ENCODE data around the gene GOLGA8R.
"Not testable (repeated sequence)": the region's sequence is repeated elsewhere in the genome, so short reads cannot be mapped to it uniquely, and the experiment has no call there.

The GOLGA8R gene, protein sequence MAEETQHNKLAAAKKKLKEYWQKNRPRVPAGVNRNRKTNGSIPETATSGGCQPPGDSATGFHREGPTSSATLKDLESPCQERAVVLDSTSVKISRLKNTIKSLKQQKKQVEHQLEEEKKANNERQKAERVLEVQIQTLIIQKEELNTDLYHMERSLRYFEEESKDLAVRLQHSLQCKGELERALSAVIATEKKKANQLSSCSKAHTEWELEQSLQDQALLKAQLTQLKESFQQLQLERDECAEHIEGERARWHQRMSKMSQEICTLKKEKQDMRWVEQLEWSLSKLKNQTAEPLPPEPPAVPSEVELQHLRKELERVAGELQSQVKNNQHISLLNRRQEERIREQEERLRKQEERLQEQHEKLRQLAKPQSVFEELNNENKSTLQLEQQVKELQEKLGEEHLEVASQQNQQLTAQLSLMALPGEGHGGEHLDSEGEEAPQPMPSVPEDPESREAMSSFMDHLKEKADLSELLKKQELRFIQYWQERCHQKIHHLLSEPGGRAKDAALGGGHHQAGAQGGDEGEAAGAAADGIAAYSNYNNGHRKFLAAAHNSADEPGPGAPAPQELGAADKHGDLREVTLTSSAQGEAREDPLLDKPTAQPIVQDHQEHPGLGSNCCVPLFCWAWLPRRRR

DNA sequence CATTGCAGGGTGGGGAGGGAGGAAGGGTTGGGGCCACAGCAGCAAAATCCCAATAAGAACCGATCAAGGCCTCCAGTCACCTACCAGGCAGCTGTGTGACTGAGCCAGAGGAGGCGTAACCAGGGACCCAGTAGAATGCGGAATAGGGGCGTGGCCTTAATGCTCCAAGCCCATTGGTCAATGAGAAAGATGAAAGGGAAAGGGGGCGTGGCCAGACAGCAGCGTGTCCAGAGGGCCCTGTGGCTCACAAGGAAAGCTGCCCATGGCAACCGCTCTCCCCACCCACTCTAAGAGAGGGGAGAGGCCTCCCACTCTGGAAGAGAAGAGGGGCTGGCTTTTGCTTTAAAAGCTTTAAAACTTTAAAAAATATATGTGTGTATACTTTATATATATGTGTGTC is at the start of gene GOLGA8R:
Gene GOLGA8R, minus strand, starts transcription at position 101 of the 400 bp plus-strand sequence. Its CDS starts 98 bp downstream, at position 3.
- DNase-seq = not testable (repeated sequence)

DNA sequence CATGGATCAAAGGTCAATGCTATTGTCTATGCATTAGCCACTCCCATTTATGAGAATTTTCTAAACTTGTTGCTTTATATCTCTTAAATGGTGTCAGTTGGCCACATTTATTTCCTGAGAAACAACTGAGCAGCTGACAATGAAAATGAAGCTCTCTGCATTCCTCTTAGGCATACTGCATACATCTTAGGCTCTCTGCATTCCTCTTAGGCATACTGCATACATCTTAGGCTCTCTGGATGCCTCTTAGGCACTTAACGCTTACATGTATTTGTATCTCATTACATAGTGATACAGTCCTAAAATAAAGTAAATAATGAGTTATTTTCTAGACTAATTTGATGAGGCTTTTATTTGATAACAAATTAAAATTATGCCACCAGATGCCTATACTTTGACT is 49.8 kb upstream of the GOLGA8R start:
- DNase-seq = not testable (repeated sequence)

DNA sequence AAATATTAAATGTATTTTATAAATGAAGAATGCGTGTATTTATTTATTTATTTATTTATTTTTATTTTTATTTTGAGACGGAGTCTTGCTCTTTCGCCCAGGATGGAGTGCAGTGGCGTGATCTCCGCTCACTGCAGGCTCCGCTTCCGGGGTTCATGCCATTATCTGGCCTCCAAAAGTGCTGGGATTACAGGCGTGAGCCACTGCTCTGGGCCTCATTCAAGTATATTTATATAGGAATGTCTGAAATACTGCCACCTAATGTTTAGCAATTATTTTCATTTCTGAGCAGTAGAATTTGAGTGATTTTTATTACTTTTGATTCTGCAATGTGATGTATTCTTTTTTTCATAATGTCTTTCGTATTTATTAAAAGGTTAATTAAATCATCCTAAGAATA is 48.1 kb upstream of the GOLGA8R start:
- DNase-seq = not testable (repeated sequence)

DNA sequence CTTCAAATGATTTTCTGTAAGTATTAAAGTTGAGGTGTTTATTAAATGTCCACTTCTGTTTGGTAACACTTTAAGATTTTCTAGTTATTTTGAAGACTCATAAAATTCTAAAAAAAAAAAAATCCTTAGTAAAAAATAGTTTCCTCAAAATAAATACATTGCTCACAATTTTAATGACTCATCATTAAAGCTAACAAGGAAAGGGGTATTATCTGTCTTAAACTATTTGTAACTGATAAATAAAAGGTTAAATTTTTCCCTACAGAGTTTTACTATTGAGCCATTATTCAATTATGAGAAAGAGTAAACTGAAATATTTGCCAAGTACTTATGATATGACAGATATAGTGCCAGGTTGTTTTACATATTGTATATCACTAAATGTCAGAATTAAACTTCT is 38.6 kb upstream of the GOLGA8R start:
- DNase-seq = not testable (repeated sequence)

DNA sequence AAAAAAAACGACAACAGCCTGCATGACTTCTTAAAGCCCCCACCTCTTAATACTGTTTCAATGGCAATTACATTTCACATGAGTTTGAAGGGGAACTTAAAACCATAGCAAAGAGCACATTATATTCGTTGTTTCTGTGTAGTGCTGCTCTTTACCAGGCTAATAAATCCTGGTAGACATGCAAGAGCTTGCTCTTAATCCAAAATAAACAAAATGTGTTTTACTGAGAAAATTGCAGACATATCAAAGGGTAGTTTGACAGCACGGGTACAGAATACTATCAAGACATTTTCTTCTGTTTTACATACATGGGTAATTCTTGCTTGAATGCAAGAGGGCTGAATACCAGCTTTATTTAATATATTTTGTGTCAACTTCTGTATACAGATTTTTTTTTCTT is 24.3 kb upstream of the GOLGA8R start:
- DNase-seq = not testable (repeated sequence)

DNA sequence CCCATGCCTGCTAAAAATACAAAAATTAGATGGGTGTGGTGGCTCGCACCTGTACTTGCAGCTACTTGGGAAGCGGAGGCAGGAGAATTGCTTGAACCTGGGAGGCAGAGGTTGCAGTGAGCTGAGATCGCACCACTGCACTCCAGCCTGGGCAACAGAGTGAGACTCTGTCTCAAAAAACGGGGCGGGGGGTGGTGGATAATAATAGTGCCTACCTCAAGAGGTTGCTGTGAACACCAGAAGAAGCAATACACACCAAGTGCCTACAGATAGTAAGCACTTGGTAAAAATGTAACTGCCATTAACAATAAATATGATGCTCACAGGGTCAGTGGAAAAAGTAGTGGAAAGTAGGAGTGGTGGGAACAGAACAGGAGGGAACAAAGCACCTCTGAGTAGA is 21.8 kb upstream of the GOLGA8R start:
- not testable (repeated sequence) for DNase-seq

DNA sequence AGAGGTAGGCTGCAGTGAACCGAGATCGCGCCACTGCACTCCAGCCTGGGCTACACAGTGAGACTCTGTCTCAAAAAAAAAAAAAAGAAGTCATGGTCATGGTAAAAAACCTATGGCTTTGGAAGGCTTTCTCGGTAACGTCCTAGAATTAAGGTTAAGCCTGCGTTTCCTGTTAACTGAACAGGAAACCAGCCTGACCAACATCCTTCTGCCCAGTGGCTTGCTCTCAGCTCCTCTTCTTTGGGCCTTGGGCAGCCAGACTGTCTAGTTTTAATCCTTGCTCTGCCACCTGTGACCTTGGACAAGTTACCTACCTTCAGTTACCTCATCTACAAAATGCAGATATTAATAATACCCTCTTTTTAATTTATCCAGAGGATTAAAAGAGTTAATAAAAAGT is 6.7 kb upstream of the GOLGA8R start:
- not testable (repeated sequence) for DNase-seq

DNA sequence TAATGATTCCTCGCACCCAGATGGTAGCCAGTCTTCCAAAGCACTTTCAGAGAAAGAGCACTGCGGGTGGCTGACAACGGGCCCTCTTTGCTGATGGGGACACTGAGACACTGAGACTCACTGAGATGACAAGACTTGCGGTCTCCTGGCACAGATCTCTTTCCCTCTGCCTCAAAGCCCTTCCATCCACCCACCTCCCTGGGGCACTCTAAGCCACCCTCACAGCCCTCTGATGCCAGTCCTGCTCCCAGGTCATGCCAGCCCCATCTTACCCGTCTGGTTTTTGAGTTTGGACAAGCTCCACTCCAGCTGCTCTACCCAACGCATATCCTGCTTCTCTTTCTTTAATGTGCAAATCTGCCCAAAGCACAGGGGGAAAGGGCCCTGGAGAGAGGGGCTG is 6.4 kb downstream of the GOLGA8R start:
- DNase-seq = not testable (repeated sequence)

DNA sequence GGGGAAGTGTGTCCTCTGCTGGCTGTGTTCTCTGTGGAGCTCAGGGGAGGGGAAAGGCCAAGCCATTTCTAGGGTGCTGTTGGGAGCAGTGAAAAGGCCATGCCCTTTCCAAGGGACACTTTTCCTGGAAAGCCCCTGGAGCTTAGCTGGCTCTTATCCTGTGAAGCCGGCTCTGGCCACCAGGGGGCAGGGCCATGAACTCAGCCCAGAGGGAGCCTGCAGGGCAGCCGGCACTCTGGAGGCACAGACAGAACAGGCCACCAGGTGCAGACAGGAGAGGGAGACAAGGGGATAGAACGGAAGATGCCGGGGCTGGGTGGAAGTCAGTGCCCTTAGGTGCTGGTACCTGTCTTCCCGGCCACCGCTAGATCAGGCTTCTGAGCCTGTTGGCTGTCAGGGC is 15.1 kb downstream of the GOLGA8R start:
- not testable (repeated sequence) for DNase-seq

DNA sequence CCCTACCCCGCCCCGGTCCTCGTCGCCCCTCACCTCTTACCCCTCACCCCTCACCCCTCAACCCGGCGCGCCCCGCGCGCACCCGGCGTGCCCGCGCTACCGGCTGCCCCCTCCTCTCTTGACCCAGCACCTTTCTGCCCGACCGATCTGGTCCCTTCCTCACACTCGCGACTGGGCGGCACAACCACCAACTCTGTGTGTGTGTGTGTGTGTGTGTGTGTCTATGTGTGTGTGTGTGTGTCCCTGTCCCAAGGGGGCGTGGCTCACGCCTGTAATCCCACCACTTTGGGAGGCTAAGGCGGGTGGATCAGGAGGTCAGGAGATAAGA is 20.4 kb downstream of the GOLGA8R start:
- DNase-seq = not testable (repeated sequence)

DNA sequence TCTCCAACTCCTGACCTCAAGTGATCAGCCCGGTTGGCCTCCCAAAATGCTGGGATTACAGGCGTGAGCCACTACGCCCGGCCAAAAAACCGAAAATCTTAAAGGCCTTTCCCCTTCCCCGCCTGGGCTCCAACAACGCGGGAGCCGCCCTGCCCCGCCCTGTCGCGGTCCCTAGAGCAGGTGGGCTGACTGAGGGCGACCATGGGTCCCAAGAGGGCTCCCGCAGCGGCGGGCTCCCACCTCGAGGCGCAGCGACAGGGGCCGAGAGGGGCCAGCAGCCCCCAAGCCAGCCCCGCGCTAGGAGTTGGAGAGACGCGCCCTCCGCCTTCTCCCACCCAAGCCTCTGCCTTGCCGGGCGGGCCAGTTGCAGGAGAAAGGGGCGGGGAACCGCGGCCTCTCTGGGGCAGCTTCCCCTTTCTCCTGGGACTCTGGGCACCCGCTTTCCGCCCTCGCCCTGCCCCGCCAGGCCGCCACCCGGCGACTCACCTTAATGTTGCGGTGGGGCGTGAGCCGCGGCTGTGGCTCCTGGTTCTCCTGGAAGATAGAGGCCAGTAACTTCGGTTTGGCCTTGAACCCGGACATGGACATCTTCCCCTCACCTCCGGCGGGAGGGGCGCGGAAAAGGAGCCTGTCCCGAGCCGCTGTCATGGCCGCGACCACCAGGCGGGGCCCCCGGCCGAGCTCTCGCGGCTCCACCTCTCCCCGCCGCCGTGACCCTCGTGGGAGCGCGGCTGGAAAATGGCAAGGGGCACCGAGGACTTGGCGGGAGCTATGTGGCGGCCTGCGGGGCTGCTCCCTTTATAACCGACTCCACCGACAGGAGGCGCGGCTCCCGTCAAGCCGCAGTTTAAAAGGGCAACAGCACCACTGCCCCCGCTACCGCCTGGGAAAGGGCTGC is 21.0 kb downstream of the GOLGA8R start, which contains the start of gene CHRFAM7A:
Gene CHRFAM7A, minus strand, starts transcription at position 775 of the 898 bp plus-strand sequence. CDS start 10,189 bp downstream, outside the sequence.
- DNase-seq = not testable (repeated sequence)

DNA sequence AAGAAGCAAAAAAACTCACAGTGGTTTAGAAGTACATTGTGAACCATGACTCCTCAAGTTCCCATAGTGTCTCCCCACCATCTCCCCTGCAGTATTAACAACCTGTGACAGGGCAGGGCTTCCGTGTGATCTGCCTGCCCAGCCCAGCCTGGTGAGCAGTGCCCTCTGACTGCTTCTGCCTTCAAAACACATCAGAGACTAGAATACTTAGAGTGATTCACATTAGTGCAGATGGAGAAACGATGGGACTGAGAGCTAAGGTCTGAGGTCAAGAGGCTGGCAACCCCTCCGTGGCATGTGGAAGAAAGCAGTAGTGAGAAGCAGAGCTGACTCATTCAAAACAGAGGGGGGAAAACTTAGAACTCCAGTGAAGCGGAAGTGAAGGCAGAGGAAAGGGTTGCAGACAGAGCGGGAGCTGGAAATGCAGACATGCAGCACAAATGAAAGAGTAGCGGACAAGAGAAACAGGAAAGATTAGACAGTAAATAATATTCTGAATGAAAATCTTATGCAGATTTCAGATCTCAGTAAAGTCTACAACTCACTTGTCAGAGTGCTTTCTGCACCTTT is 27.7 kb downstream of the GOLGA8R start:
- not testable (repeated sequence) for DNase-seq

DNA sequence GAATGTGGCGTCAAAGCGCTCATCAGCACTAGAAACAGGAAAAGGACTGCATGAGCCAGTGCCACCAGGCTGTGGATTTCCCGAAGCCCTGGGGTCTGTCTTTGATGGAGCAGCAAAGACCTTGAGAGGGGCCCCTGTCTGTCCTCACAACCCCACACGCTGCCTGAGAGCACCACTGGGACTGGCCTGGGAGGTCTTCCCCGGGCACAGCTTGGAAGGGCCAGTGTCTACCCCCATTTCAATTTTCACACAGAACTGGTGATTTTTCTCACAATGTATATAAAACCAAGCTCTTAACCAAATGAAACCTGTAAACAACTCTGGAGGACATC is 37.0 kb downstream of the GOLGA8R start:
- DNase-seq = not testable (repeated sequence)

DNA sequence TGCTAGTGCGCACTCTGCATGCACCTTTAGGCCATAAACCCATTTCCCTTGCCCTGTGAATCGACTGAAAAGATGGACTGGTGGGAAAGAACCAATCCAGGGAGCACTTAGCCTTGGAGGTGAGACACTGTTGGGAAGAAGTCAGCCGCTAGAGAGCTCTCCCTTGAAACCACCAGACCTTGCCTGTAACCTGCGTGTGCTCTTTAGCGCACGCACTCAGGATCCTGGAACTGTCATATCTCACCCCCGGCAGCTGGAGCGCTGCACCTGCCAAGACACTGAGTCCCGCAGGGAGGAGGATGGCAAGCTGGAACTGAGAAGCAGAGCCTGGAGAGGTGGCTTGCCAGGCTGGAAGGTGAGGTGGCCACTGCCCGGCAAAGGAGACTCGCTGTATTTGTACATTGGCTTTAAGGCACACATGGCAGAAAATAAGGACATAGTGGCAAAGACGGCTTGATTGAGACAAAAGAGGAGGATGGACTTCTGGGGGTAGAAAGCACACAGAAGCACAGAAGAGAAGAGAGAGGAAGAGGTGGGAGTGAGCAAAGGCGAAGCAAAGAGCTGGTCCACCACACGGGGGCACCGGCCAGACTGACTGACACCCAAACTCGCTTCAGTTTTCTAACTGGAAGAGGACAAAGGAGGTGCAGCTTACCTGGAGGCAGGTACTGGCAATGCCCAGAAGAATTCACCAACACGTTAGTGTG is 37.5 kb downstream of the GOLGA8R start:
- not testable (repeated sequence) for DNase-seq

DNA sequence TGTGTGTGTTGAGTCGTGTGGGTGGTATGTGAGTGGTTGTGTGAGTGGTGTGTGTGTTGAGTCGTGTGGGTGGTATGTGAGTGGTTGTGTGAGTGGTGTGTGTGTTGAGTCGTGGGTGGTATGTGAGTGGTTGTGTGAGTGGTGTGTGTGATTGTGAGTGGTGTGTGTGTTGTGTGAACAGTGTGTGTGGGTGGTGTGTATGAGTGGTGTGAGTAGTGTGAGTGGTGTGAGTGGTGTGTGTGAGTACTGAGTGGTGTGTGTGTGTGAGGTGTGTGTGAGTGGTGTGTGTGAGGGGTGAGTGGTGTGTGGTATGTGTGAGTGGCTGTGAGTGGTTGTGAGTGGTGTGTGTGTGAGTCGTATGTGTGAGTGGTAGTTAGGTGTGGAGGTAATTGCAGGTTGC is 38.2 kb downstream of the GOLGA8R start:
- not testable (repeated sequence) for DNase-seq

DNA sequence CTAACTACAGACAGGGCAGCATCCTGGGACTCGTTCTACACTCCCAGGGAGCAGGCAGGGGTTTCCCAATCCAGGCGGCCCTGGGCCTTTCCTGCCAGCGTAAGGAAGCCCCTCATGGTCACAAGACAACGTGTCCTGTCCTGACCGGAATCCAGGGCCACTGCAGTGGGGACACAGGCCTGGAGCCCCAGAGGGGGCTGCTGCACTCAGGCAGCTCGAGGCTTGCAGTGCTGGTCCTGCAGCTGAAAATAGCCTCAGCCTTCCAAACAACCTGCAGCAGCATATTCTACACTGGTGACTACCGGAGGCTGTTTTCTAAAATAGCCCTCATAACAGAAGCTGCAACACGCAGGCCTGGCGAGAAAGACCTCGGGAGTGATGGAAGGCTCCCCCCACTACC is 39.2 kb downstream of the GOLGA8R start:
- DNase-seq = not testable (repeated sequence)

DNA sequence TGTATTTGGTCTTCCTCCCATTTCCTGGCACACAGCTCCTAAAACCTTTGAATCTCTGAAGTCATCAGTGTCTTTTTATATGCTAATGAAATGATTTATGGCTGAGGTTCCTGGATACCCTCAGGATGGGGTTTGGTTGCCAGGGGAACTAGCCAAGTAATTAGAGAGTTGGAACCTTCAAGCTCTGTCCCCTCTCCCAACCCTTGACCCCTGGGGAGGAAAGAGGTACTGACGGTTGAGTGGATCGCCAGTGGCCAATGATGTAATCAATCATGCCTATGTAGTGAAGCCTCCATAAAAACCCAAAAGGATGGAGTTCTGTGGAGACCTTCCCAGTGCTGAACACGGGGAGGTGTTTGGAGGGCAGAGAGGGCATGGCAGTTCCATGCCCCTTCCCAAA is 45.8 kb downstream of the GOLGA8R start:
- DNase-seq = not testable (repeated sequence)

DNA sequence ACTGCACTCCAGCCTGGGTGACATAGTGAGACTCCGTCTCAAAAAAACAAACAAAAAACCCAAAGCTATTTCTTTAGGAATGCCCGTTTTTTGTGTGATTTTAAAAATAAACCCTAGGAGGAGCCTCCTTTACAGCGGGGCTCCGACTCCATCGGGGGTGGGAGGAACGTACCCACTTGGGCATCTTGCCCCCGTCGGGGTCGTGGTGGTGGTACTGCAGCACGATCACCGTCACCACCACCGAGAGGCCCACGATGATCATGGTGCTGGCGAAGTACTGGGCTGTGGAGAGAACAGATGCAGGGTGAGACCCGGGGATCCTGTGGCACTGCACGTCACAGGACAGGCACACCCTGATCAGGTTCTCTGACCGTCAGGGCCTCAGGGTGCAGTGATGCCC is 46.8 kb downstream of the GOLGA8R start:
- not testable (repeated sequence) for DNase-seq

DNA sequence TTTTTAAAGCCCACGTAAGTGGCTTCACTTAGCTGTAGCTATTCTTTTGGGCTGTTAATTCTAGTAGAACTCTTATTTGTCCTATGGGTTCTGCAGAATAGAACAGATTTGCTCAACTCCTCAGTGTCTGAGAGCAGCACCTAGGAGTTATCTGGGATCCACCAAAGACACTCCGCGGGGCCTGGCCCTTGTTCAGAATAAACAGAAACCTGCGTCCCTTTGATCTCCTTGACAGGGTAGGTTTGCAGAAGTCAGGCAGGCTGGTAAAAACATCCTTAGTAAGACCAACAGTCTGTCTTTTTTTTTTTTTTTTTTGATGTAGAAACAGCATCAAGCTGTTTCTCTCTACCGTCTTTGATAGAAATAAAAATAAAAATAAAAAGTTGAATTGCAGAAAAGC is 52.7 kb downstream of the GOLGA8R start:
- DNase-seq = not testable (repeated sequence)

DNA sequence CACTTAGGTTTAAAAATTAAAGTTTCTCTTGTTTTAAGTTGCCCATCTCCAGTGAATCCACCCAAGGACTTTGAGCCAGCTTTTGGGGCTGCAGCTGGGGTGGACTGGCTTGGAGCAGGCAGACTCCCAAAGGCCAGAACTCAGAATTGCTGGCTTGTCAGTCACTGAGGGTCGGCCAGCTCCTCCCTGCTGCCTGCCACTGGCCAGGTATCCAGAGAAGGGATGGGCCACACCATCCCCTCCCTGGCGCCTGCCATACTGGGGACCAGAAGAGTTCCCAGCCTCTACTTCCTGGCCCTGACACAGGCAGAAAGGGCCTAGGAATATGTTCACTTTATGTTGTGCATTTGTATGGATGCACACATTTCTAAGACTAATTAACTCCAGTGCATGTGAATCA is 53.1 kb downstream of the GOLGA8R start:
- not testable (repeated sequence) for DNase-seq

DNA sequence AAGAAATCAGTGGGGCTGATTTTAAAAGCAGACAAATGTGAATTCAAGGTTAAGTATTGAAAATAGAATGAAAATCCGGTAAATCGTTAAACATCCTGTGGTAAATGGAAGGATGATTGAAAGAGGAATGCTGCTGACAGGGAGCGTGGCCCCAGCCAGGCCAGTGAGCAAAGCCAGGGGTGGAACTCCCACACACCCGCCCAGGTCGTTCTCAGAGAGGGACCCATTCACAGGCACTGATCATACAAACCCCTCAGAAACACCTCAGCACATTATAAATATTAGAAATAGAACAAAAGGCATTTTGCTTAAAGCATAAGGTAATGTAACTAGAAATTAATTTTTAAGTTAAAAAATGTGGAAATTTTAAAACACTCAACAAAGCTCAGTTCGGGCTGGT is 59.0 kb downstream of the GOLGA8R start:
- not testable (repeated sequence) for DNase-seq

Data from NCI-H82 (cell line).